Muscle of arm (tissue), 12 donors: ENCODE measurements around the gene AFP. TPM values are rescaled to one million over a fixed set of nuclear protein-coding genes. Genes with fewer than 3 reads are reported as not detected.

ENCODE experiments used
- DNase-seq: peaks from one replicate; pipeline ENCODE4 v3.0.0-alpha.2; 2013
- polyA plus RNA-seq, 12 donors: library from polyadenylated mRNA; unstranded; fragments of 120-200 nt; gene quantifications; one replicate each; pipeline ENCODE4 v1.2.1, GENCODE V29; 2013; ENCODE audit not compliant: insufficient read length in 12 of 12

AFP gene
- polyA plus RNA-seq, 12 donors, result 0.71 to 134 (median 2.6) TPM; not detected in 1

- no peak for DNase-seq
Measured at GRCh38 chr4:73458184-73459047, 22.4 kb downstream of the AFP start.

GRCh38 chr4:73459048-73459421 lies 23.0 kb downstream of the AFP start:
- DNase-seq, result no peak

GRCh38 chr4:73460913-73461522 lies 25.0 kb downstream of the AFP start:
- DNase-seq, result no peak

GRCh38 chr4:73468170-73468569 lies 32.1 kb downstream of the AFP start:
- no peak for DNase-seq

GRCh38 chr4:73470728-73471127 lies 34.7 kb downstream of the AFP start:
- no peak for DNase-seq

GRCh38 chr4:73477176-73477575 lies 41.2 kb downstream of the AFP start:
- DNase-seq, result no peak

- DNase-seq, result no peak
Measured at GRCh38 chr4:73479323-73479722, 43.3 kb downstream of the AFP start.

GRCh38 chr4:73481358-73481757 lies 45.3 kb downstream of the AFP start, which contains the start of gene AFM:
TSS of gene AFM (plus strand) at chr4:73481745. CDS start at chr4:73481776, 31 bp downstream.
- no peak for DNase-seq

GRCh38 chr4:73485085-73485484 lies 49.1 kb downstream of the AFP start:
- no peak for DNase-seq

GRCh38 chr4:73485596-73485995 lies 49.6 kb downstream of the AFP start:
- no peak for DNase-seq

- DNase-seq, result no peak
Measured at GRCh38 chr4:73486497-73486896, 50.5 kb downstream of the AFP start.

GRCh38 chr4:73487233-73487632 lies 51.2 kb downstream of the AFP start:
- no peak for DNase-seq

GRCh38 chr4:73499996-73500765 lies 64.2 kb downstream of the AFP start:
- DNase-seq, result no peak

- no peak for DNase-seq
Measured at GRCh38 chr4:73501664-73502265, 65.7 kb downstream of the AFP start.

- DNase-seq, result no peak
Measured at GRCh38 chr4:73505567-73505966, 69.5 kb downstream of the AFP start.

Other genes with a start within 250 kb of the AFP start
- 10 to 100 TPM in 11 of 12 donors, not detected in 1; 47.6 to 71.0 (median 55.5) TPM for gene ANKRD17, start 177.4 kb upstream of the AFP start, polyA plus RNA-seq
- gene ALB, start 31.9 kb upstream of the AFP start, polyA plus RNA-seq, result 100 to 1,000 TPM in 1 of 12 donors, 10 to 100 TPM in 5, 1 to 10 TPM in 5, not detected in 1; 1.0 to 858 (median 12.9) TPM
- under 1 TPM in 4 of 12 donors, not detected in 8; 0.08 to 0.22 (median 0.11) TPM for gene AFM, start 45.5 kb downstream of the AFP start, polyA plus RNA-seq
- 1 to 10 TPM in 2 of 12 donors, under 1 TPM in 8, not detected in 2; 0.05 to 1.7 (median 0.31) TPM for gene RASSF6, start 184.2 kb downstream of the AFP start, polyA plus RNA-seq